Activated CD4-positive, alpha-beta T cell treated with anti-CD3 and anti-CD28 coated beads, Interleukin-2, Interleukin-4, amounts not matched to agents 100 ng/mL and 50 ng/mL, durations not matched to agents 16 hours and 8 hours (primary cell): Measurements from ENCODE around the gene HEPACAM2.

Source experiments
- DNase-seq: peaks from one replicate; pipeline ENCODE4 v3.0.0-alpha.2; 2020; ENCODE audit warnings: low spot score

The HEPACAM2 gene

DNA sequence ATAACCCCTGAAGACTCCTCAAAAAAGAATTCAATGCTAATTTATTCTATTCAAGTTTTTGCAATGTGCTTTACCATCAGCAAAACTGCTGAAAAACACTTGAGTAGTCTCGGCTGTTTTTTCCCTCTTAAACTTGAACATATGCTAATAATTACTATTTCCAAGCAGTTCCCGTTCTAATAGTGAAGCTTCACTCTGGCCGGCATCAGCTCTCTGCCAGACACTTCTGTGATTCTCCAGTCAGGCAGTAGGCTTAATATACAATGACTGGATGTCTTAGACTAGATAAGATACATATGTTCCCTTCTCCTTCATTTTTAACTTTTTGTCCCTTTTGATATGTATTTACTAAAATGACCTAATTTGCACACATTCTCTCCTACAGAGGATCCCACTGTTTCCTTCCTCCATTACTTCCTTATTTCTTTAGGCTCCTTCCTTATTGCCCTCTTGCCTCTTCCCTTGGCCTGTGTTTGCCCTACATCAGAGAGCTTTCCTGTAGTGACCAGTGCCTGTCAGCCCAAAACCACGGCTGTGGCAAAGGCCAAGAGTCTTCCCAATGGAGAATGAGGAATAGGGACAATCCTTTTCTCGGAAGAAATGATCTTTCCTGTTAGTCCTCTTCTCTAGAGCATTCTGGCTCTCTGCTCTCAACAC, 23.5 kb downstream of the HEPACAM2 start:
- no peak for DNase-seq

DNA sequence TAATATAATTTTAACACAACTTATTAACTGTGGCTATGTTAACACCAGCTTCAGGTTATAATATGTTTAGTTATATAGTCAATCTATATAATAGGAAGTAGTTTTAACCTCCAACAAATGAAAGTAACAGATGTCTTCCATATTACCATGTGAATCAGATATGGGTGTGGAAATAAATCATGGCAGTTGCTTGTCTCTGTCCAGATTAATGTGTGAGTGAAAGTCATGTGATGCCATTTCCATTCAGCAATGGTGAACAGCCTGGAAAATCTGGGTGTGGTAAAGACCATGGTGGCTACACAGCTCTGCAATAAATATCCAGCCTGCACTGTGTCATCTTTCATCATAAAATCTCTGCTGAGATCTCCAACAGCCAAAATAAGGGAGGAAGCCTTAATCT, 27.8 kb downstream of the HEPACAM2 start:
- no peak for DNase-seq

GRCh38 chr7:93196336-93196735, 29.9 kb downstream of the HEPACAM2 start:
- DNase-seq = no peak

GRCh38 chr7:93194386-93194785, 31.9 kb downstream of the HEPACAM2 start:
- no peak for DNase-seq

GRCh38 chr7:93188870-93189634, 37.2 kb downstream of the HEPACAM2 start:
- no peak for DNase-seq

DNA sequence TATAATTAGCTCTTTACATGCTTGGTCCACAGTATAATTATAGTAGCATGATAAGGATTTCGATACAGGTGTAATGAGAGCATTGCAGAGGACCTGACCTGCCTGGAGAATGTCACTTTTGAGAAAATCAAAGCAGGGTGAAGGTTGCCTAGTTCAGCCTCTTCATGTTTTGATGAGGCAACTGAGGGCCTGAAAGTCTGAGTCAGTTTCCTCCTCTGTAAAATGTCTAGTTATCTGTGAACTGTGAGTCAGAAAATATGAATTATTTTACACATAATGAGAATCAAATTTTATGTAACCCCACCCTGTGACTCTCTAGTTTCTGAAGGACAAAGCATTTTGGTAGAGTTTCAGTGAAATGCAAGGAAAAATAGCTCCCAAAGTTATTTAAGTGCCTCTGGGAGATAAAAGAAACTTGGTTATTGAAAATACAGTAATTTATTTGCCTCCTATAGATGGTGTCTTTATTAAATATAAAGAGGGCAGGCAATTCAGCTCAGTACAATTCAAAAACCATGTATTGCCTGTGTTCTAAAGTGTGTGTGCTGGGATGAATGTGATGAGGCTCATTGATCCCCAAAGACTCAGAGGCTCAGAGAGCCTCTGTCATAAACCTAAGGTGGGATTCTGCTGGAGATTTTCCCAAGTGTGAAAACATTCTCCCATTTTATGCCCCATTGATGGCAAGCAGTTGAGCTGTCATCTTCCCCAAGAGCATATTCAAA, 40.8 kb downstream of the HEPACAM2 start:
- peak; percentile 60 for DNase-seq

GRCh38 chr7:93179173-93179572, 47.1 kb downstream of the HEPACAM2 start:
- no peak for DNase-seq

DNA sequence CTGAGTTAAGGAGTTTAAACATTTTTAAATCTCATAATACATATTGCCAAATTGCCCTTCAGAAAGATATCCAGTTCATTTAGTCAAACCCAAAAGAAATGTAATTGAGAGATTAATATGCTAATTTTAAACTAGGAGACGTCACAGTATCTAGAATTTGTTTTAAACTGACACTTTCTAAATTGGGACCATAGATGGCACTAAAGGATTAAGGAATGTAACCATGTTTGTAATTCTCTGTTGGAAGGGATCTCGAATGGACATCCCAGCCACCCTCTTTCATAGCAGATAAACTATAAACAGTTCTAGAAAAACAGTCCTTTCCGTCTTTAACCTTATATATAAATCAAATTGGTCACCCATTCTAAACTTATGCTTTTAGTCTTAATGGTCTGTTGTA, 48.1 kb downstream of the HEPACAM2 start:
- no peak for DNase-seq

DNA sequence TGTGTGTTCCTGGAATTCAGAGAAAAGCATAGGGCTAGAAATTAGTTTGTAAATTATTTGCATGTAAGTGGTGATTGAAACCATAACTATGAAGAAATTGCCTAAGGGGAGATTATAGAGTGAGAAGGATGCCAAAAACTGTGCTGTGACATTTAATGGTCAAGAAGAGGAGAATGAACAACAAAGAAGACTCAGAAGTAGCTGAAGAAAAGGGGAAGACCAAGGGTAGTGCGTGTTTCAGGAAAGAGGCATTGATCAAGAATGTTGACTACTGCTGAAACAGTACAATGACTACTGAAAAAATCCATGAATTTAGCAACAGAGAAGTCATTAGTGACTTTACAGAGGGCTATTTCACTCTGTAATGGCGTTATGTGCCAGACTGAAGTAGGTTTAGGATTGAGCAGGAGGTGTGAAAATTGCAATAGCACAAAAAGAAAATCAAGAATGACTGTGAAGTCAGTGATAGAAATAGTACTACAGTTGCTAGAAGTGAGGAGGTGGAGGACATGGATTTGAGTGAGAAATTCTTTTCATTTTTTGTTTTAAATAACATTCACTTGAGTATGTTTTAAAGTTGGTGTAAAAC, 49.2 kb downstream of the HEPACAM2 start:
- DNase-seq = no peak

- DNase-seq = no peak
These were observed 51.0 kb downstream of the HEPACAM2 start for GRCh38 chr7:93175219-93175618.

- no peak for DNase-seq
These were observed 53.6 kb downstream of the HEPACAM2 start for GRCh38 chr7:93172683-93173082.

- no peak for DNase-seq
These were observed 54.6 kb downstream of the HEPACAM2 start for GRCh38 chr7:93171606-93172226.

DNA sequence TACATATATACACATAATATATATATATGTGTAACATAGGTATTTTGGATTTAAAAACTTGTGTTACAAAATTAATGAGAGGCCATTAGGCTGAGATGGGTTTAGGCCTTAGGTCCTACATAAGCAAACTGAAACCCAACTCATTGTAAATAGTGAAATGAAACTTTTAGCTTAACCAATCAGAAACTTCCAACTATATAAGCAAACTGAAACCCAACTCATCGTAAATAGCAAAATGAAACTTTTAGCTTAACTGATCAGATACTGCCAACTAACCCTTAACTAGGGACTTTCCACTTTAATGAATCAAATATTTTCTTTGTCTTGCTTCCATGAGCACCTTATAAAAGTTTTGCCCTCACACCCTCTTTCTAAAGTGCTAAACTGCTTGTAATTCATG, 60.8 kb downstream of the HEPACAM2 start:
- DNase-seq = peak; percentile 38

DNA sequence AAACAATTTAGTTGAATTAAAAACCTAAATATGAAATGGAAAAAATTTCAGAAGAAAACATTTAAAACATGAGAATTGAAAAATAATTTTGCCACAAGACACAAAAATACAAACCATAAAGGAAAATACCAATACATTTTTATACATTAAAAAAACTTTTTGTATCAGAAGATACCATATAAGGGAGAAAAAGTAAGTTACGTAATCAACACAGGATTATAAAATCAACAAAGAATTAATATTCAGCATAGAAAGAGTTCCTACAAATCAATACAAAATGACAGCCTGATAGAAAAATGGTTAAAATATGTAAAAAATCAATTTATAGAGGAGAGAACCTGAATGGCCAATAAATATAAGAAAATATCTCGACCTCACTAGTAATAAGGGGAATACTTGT, 61.5 kb downstream of the HEPACAM2 start:
- no peak for DNase-seq

GRCh38 chr7:93161181-93161762, 65.0 kb downstream of the HEPACAM2 start:
- no peak for DNase-seq

GRCh38 chr7:93160410-93160809, 65.9 kb downstream of the HEPACAM2 start:
- DNase-seq = no peak

- no peak for DNase-seq
These were observed 66.8 kb downstream of the HEPACAM2 start for GRCh38 chr7:93159490-93159889.

- DNase-seq = no peak
These were observed 69.4 kb downstream of the HEPACAM2 start for GRCh38 chr7:93156884-93157283.

- DNase-seq = no peak
These were observed 76.0 kb downstream of the HEPACAM2 start for GRCh38 chr7:93150200-93150835.

DNA sequence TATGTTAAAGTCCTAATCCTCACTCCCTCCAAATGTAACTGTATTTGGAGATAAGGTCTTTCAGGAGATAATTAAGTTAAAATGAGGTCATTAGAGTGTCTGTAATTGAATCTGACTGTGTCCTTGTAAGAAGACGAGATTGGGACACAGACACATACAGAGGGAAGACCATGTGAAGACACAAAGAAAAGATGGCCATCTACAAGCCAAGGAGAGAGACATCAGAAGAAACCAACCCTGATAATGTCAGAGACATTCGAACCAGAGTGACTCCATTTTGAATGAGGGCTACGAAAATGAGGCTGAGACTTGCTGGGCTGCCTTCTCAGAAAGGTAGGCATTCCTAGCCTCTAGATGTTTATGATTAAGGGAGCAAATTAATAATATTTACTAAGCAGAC, 77.5 kb downstream of the HEPACAM2 start:
- no peak for DNase-seq

GRCh38 chr7:93148144-93148543, 78.1 kb downstream of the HEPACAM2 start, which contains the start of gene SAMD9L:
Gene SAMD9L, minus strand, starts transcription at chr7:93148385. Its CDS starts 12,414 bp downstream, at chr7:93135971.
- DNase-seq = peak; percentile 35
